Adrenal gland (tissue), 12 donors: ENCODE results near the gene TPRG1L. TPM values are rescaled to one million over a fixed set of nuclear protein-coding genes. Genes with fewer than 3 reads are reported as not detected.

Experiments
- DNase-seq, 7 donors: peaks; one replicate each; pipeline ENCODE4 v3.0.0-alpha.2; 2019 to 2020
- H3K27ac ChIP-seq, 5 donors: fragments of 200-600 bp; sonication (generic) in 4 of 5; 1 replicate in 3 of 5; 2 replicates in 2 of 5; pipeline versions ENCODE4 v1.5.1 to v1.8.0; 2016 to 2020; ENCODE audit warnings: mild to moderate bottlenecking in 1 of 5
- H3K27me3 ChIP-seq: fragments of 200-600 bp; 2 replicates; pipeline ENCODE4 v1.8.0; 2021
- H3K36me3 ChIP-seq, 2 donors: fragments of 200-600 bp; replicated peaks in 1 of 2; 1 replicate in 1 of 2; 2 replicates in 1 of 2; pipeline versions ENCODE4 v1.5.1 to v1.8.0; 2018 to 2022
- H3K4me1 ChIP-seq, 2 donors: fragments of 200-600 bp; replicated peaks in 1 of 2; 1 replicate in 1 of 2; 2 replicates in 1 of 2; pipeline versions ENCODE4 v1.5.1 to v1.8.0; 2018 to 2021
- H3K4me3 ChIP-seq, 4 donors: fragments of 200-600 bp; sonication (generic) in 3 of 4; one replicate each; pipeline ENCODE4 v1.5.1; 2016 to 2018
- H3K9me3 ChIP-seq, 3 donors: fragments of 200-600 bp; sonication (generic) in 1 of 3; replicated peaks in 1 of 3; 1 replicate in 2 of 3; 2 replicates in 1 of 3; pipeline versions ENCODE4 v1.5.1 to v1.8.0; 2016 to 2021
- POLR2A ChIP-seq, 2 donors: fragments of 450-650 bp; IDR thresholded peaks; one replicate each; pipeline ENCODE4 v1.6.1; 2017; ENCODE audit warnings: antibody characterized with exemption in 2 of 2, mild to moderate bottlenecking in 2 of 2, moderate library complexity in 1 of 2
- WGBS, 4 donors: extraction: QIAGEN DNeasy Blood & Tissue Kit in 2 of 4; methylation state at CpG; one replicate each; pipeline versions ENCODE4 v1.1.5 to v1.1.7; 2013 to 2017; 5-methylcytosine and 5-hydroxymethylcytosine counted together
- intact Hi-C, 2 donors: fragments of 100-400 bp; cut with DNase I; formaldehyde crosslinking; loops; one replicate each; pipeline versions ENCODE4 v1.14.1 to v1.15.0; 2022 to 2023
- polyA plus RNA-seq, 3 donors: library from polyadenylated mRNA; stranded (reverse); fragments of 200-250 nt in 2 of 3; fragments of 350-450 nt in 1 of 3; fragmentation: Illumina TruSeq in 1 of 3; extraction: RNeasy Lipid Tissue Mini Kit (QIAGEN cat#74804) in 1 of 3; gene quantifications; one replicate each; pipeline ENCODE4 v1.2.3, GENCODE V29; 2013 to 2014
- total RNA-seq, 9 donors: library from RNA; depleted of rRNA in 4 of 9; stranded (reverse); fragments of >200 nt in 4 of 9; fragments of 120-200 nt in 1 of 9; fragmentation: NEBNext Ultra II Directional in 1 of 9; extraction: Animal tissue kit (Norgen Biotek cat#: 25700) in 1 of 9; gene quantifications; one replicate each; pipeline versions ENCODE4 v1.1.0 to v1.2.4, GENCODE V29; 2013 to 2023
- TF ChIP-seq, protein P1 (sequence below), 6 experiments: fragments of 450-650 bp in 4 of 6; fragments of 200-600 bp in 2 of 6; sonication (generic) in 1 of 6; IDR thresholded peaks; 1 replicate in 5 of 6; 2 replicates in 1 of 6; pipeline versions ENCODE4 v1.5.1 to v1.8.0; 2016 to 2021; ENCODE audit warnings: antibody characterized with exemption in 6 of 6, mild to moderate bottlenecking in 2 of 6, moderate library complexity in 1 of 6
- donor health status: healthy with polysubstance abuse.
- donor health status: Bipolar disorder and iron deficiency.
- donor health status: DM: yes; HTN: yes; CAD: no.
- donor health status: DM: no; HTN: no; CAD: no.
- donor health status: DM: no; HTN: no; CAD: no.
- donor health status: DM: yes; HTN: yes; CAD: no.

Gene TPRG1L
- total and polyA plus RNA-seq, 12 donors: 15.8 to 52.1 (median 41.4) TPM

DNA sequence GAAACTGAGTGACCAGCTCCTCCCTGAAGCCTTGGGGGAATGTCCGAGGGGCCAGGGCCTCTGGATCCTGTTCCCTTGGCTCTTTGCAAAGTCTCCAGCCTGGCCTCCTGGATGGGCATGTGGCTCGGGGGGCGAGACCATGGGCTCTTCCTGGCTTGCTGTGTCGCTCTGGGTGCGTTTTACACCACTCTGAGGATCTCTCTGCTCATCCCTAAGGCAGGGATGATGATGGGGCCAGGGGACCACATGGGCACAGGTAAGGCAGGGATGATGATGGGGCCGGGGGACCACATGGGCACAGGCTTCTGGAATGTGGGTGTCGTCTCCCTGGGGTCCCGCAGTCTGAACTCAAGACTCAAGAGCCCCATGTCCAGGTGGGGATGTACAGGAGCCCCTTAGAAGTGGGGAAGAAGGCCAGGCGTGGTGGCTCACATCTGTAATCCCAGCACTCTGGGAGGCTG, 45.2 kb downstream of the TPRG1L start:
- H3K4me1 ChIP-seq: peaks cover 0 to 7% of the 10 kb centered on the region in 2 donors
- peaks cover 4% of the 10 kb centered on the region for H3K27me3 ChIP-seq
- H3K4me3 ChIP-seq: no peak overlapping the region
- H3K36me3 ChIP-seq: no peaks in the 10 kb centered on the region
- H3K27ac ChIP-seq: no peak overlapping the region
- TF ChIP-seq, protein P1, sequence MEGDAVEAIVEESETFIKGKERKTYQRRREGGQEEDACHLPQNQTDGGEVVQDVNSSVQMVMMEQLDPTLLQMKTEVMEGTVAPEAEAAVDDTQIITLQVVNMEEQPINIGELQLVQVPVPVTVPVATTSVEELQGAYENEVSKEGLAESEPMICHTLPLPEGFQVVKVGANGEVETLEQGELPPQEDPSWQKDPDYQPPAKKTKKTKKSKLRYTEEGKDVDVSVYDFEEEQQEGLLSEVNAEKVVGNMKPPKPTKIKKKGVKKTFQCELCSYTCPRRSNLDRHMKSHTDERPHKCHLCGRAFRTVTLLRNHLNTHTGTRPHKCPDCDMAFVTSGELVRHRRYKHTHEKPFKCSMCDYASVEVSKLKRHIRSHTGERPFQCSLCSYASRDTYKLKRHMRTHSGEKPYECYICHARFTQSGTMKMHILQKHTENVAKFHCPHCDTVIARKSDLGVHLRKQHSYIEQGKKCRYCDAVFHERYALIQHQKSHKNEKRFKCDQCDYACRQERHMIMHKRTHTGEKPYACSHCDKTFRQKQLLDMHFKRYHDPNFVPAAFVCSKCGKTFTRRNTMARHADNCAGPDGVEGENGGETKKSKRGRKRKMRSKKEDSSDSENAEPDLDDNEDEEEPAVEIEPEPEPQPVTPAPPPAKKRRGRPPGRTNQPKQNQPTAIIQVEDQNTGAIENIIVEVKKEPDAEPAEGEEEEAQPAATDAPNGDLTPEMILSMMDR (IDR thresholded peaks at IDR 0.05): no peak
- no peak for TF ChIP-seq POLR2A (IDR thresholded peaks at IDR 0.05)
- 76 to 90% (median 87%) methylated on average over 9 of the region's 9 CpGs for WGBS, 4 donors
- DNase-seq: no peak
- no peaks in the 10 kb centered on the region for H3K9me3 ChIP-seq
- intact Hi-C loops: no loop called here

DNA sequence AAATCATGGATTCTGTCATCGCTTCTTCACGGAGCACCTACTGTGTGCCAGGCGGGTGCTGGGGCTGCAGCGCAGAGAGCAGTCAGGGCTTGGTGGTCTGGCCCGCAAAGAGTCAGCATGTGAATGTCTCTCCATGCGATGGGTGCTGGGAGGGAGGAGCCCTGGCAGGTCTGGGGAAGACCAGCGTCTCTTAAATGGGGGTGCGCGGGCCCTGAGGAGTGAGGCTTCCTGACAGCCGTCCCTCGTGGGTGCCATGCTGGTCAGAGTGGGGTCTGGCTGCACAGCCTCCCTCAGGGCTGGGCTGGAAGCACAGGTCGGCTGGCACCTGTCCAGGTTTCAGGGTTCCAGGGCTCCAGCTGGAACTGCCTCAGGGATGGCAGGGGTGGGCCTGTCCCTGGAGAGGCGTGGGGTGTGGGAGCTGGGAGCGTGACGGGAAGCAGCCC, 46.0 kb downstream of the TPRG1L start:
- intact Hi-C loops: no loop called here
- DNase-seq: no peak
- peaks cover 0 to 7% of the 10 kb centered on the region in 2 donors for H3K4me1 ChIP-seq
- no peak for TF ChIP-seq POLR2A (IDR thresholded peaks at IDR 0.05)
- TF ChIP-seq, protein P1 (IDR thresholded peaks at IDR 0.05): no peak
- no peaks in the 10 kb centered on the region for H3K36me3 ChIP-seq
- WGBS, 4 donors: 81 to 87% (median 83%) methylated on average over 10 to 15 of the region's 15 CpGs
- peaks cover 4% of the 10 kb centered on the region for H3K27me3 ChIP-seq
- H3K27ac ChIP-seq: no peak overlapping the region
- no peak overlapping the region for H3K4me3 ChIP-seq
- no peaks in the 10 kb centered on the region for H3K9me3 ChIP-seq

DNA sequence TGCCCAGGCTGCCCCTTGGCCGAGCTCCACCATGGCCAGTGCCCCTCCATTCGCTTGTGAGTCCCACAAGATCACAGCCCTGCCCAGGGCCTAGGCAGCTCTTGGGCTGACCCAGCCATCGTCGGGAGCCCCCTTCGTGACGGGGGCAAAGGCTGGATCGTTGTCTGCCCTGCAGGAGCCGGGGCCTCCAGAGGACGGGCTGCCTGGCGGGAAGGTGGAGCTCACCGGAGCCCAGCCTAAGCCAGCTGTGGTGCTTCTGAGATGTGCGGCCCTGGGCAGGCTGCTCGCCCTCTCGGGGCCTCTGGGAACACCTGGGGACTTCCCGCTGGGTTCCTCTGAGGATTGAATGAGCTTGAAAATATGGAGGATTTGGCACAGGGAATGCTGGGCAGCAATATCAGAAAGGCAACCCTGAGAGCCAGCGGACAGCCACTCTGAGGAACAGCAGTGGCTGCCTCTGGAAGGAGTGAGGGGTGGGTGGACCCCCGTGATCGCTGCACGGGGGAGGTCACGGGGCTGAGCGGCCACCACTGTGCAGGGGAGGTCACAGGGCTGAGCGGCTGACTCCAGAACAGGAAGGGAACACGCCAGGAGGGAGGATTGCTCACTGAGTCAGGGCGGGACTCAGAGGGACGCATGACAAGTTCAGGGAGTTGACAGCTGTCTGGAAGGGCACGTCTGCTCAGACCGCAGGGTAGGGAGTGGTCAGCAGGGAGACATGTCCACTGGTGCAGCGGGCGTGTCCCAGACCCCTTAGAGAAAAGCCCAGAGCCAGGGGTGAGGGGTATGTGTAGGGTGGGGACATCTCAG, 46.8 kb downstream of the TPRG1L start:
- intact Hi-C loops: no loop called here
- H3K4me3 ChIP-seq: no peak overlapping the region
- peaks cover 0 to 7% of the 10 kb centered on the region in 2 donors for H3K4me1 ChIP-seq
- H3K27ac ChIP-seq: no peak overlapping the region
- no peak for DNase-seq
- TF ChIP-seq, protein P1 (IDR thresholded peaks at IDR 0.05): no peak
- no peak for TF ChIP-seq POLR2A (IDR thresholded peaks at IDR 0.05)
- peaks cover 4% of the 10 kb centered on the region for H3K27me3 ChIP-seq
- H3K36me3 ChIP-seq: no peaks in the 10 kb centered on the region
- WGBS, 4 donors: 66 to 75% (median 71%) methylated on average over 14 to 29 of the region's 29 CpGs
- H3K9me3 ChIP-seq: no peaks in the 10 kb centered on the region

DNA sequence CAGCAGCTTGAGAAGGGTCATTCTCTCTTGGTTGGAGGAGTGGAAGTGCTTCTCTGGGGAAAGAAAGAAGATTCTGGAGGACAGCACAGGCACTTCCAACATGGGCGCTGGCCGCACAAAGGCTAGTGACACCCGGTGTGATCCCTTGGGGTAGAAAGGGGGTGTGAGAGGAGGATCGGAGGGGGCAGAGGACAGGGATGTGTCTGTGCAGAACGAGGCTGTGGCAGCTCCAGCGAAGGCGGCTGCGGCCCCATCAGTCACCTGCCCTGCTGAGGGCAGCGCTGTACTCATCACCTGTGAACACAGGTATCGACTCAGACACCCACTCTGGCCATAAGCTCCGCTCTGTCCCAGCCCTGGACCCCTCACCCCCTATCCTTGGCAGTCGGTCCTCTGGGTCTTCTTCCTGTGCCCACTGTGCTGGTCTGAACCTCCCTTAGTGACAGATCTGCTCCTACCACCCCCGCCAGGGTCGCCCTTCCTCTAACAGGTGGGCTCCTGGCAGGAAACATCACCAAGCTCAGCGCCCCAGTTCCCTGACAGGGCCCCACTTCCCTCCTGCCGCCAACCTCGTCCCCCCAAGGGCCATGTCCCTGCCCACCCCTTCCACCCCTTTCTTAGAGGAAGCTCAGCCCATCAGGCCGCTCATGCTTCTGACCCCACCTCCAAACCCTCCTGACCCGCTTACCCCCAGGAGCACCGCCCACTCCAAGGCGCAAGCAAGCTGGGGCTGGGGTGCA, 47.6 kb downstream of the TPRG1L start:
- H3K9me3 ChIP-seq: no peaks in the 10 kb centered on the region
- WGBS, 4 donors: 85 to 88% (median 86%) methylated on average over 20 to 21 of the region's 21 CpGs
- no peak for TF ChIP-seq POLR2A (IDR thresholded peaks at IDR 0.05)
- TF ChIP-seq, protein P1 (IDR thresholded peaks at IDR 0.05): no peak
- intact Hi-C loops: no loop called here
- H3K36me3 ChIP-seq: no peaks in the 10 kb centered on the region
- H3K4me3 ChIP-seq: no peak overlapping the region
- DNase-seq: no peak
- H3K4me1 ChIP-seq: peaks cover 0 to 7% of the 10 kb centered on the region in 2 donors
- peaks cover 4% of the 10 kb centered on the region for H3K27me3 ChIP-seq
- no peak overlapping the region for H3K27ac ChIP-seq
